H9 (cell line): ENCODE measurements around the gene KHNYN. TPM values are rescaled to one million over a fixed set of nuclear protein-coding genes. Genes with fewer than 3 reads are reported as not detected.

Experiments
- DNase-seq: peaks from one replicate; pipeline ENCODE4 v3.0.0-alpha.2; 2017
- H2AFZ ChIP-seq: one replicate; pipeline ENCODE4 v1.6.1; 2013; ENCODE audit warnings: mild to moderate bottlenecking, low read length, control low read depth, moderate library complexity
- H2AK5ac ChIP-seq: 2 replicates; pipeline ENCODE4 v1.6.1; 2013; ENCODE audit warnings: low read length, control low read depth, mixed read lengths; ENCODE audit not compliant: insufficient read length
- H2BK120ac ChIP-seq: one replicate; pipeline ENCODE4 v1.6.1; 2013; ENCODE audit warnings: low read depth, mild to moderate bottlenecking, low read length, control low read depth, inconsistent platforms; ENCODE audit not compliant: poor library complexity, severe bottlenecking
- H2BK12ac ChIP-seq: 2 replicates; pipeline ENCODE4 v1.6.1; 2013; ENCODE audit warnings: low read length, control low read depth, mixed read lengths, low read depth; ENCODE audit not compliant: insufficient read length
- H2BK15ac ChIP-seq: 2 replicates; pipeline ENCODE4 v1.6.1; 2013; ENCODE audit warnings: low read depth, low read length, control low read depth
- H2BK20ac ChIP-seq: one replicate; pipeline ENCODE4 v1.6.1; 2013; ENCODE audit warnings: low read depth, mild to moderate bottlenecking, low read length, control low read depth, inconsistent platforms; ENCODE audit not compliant: poor library complexity, severe bottlenecking
- H2BK5ac ChIP-seq: 2 replicates; pipeline ENCODE4 v1.6.1; 2013; ENCODE audit warnings: low read length, control low read depth, mixed read lengths; ENCODE audit not compliant: insufficient read length
- H3K14ac ChIP-seq: 2 replicates; pipeline ENCODE4 v1.6.1; 2013; ENCODE audit warnings: low read length, control low read depth; ENCODE audit not compliant: insufficient read depth
- H3K18ac ChIP-seq: 2 replicates; pipeline ENCODE4 v1.6.1; 2013; ENCODE audit warnings: low read depth, mild to moderate bottlenecking, mixed read lengths, low read length, control low read depth; ENCODE audit not compliant: insufficient read length
- H3K23ac ChIP-seq: 2 replicates; pipeline ENCODE4 v1.6.1; 2013; ENCODE audit warnings: low read length, control low read depth, mixed read lengths, low read depth; ENCODE audit not compliant: insufficient read length
- H3K23me2 ChIP-seq: 2 replicates; pipeline ENCODE4 v1.6.1; 2013; ENCODE audit warnings: low read depth, mild to moderate bottlenecking, mixed read lengths, low read length, control low read depth; ENCODE audit not compliant: insufficient read length, poor library complexity, severe bottlenecking
- H3K27ac ChIP-seq: 2 replicates; pipeline ENCODE4 v1.5.1; 2013; ENCODE audit warnings: low read length, control low read depth, mixed read lengths, low read depth; ENCODE audit not compliant: insufficient read length
- H3K27me3 ChIP-seq: 2 replicates; pipeline ENCODE4 v1.6.1; 2013; ENCODE audit warnings: low read length, control low read depth, inconsistent platforms; ENCODE audit not compliant: insufficient read depth
- H3K4ac ChIP-seq: 2 replicates; pipeline ENCODE4 v1.6.1; 2013; ENCODE audit warnings: low read depth, mild to moderate bottlenecking, control low read depth, inconsistent platforms, low read length, moderate library complexity
- H3K4me1 ChIP-seq: 2 replicates; pipeline ENCODE4 v1.6.1; 2013; ENCODE audit warnings: low read length, control low read depth, inconsistent platforms; ENCODE audit not compliant: insufficient read depth
- H3K4me2 ChIP-seq: 2 replicates; pipeline ENCODE4 v1.6.1; 2013; ENCODE audit warnings: low read length, control low read depth, mixed read lengths; ENCODE audit not compliant: insufficient read length, insufficient read depth
- H3K56ac ChIP-seq: 2 replicates; pipeline ENCODE4 v1.6.1; 2013; ENCODE audit warnings: low read depth, mild to moderate bottlenecking, mixed read lengths, low read length, control low read depth; ENCODE audit not compliant: insufficient read length
- H3K79me1 ChIP-seq: 2 replicates; pipeline ENCODE4 v1.6.1; 2013; ENCODE audit warnings: low read depth, mild to moderate bottlenecking, moderate library complexity, low read length, control low read depth, inconsistent platforms; ENCODE audit not compliant: insufficient read depth, poor library complexity, severe bottlenecking
- H3K79me2 ChIP-seq: 2 replicates; pipeline ENCODE4 v1.6.1; 2013; ENCODE audit warnings: low read length, control low read depth, inconsistent platforms; ENCODE audit not compliant: insufficient read depth
- H3K9ac ChIP-seq: 2 replicates; pipeline ENCODE4 v1.6.1; 2013; ENCODE audit warnings: low read length, control low read depth, mixed read lengths; ENCODE audit not compliant: insufficient read length; ENCODE audit errors: extremely low read depth
- H3K9me3 ChIP-seq: one replicate; pipeline ENCODE4 v1.6.1; 2013; ENCODE audit warnings: low read depth, low read length, inconsistent platforms; ENCODE audit not compliant: control insufficient read depth
- H3T11ph ChIP-seq: one replicate; pipeline ENCODE4 v1.6.1; 2013; ENCODE audit warnings: mild to moderate bottlenecking, low read length, control low read depth, inconsistent platforms
- H4K20me1 ChIP-seq: one replicate; pipeline ENCODE4 v1.6.1; 2013; ENCODE audit not compliant: control insufficient read depth, insufficient read length, insufficient read depth
- H4K5ac ChIP-seq: 2 replicates; pipeline ENCODE4 v1.6.1; 2013; ENCODE audit warnings: low read depth, mild to moderate bottlenecking, mixed read lengths, low read length, control low read depth; ENCODE audit not compliant: insufficient read length
- H4K8ac ChIP-seq: replicated peaks from 2 replicates; pipeline ENCODE4 v1.6.1; 2013; ENCODE audit warnings: low read length, control low read depth, mixed read lengths, low read depth; ENCODE audit not compliant: insufficient read length
- H4K91ac ChIP-seq: 2 replicates; pipeline ENCODE4 v1.6.1; 2013; ENCODE audit warnings: low read depth, mild to moderate bottlenecking, moderate library complexity, mixed read lengths, low read length, control low read depth; ENCODE audit not compliant: insufficient read length
- H3K27ac Mint-ChIP-seq, 3 experiments: 2 replicates in 2 of 3; 3 replicates in 1 of 3; pipeline ENCODE4 v1.8.0; 2020 to 2021; ENCODE audit warnings: mixed read lengths in 3 of 3, mild to moderate bottlenecking in 1 of 3, moderate library complexity in 1 of 3
- H3K27me3 Mint-ChIP-seq: 2 replicates; pipeline ENCODE4 v1.8.0; 2021; ENCODE audit warnings: low read depth, mild to moderate bottlenecking, moderate library complexity, mixed read lengths
- H3K36me3 Mint-ChIP-seq, 3 experiments: 2 replicates in 2 of 3; 3 replicates in 1 of 3; pipeline ENCODE4 v1.8.0; 2020 to 2021; ENCODE audit warnings: low read depth in 3 of 3, mixed read lengths in 3 of 3; ENCODE audit not compliant: insufficient read depth in 1 of 3
- H3K4me1 Mint-ChIP-seq, 2 experiments: 2 replicates each; pipeline ENCODE4 v1.8.0; 2020; ENCODE audit warnings: mixed read lengths in 2 of 2
- H3K4me3 Mint-ChIP-seq, 2 experiments: 2 replicates in 1 of 2; 3 replicates in 1 of 2; pipeline ENCODE4 v1.8.0; 2020 to 2021; ENCODE audit warnings: mild to moderate bottlenecking in 2 of 2, mixed read lengths in 2 of 2, moderate library complexity in 1 of 2
- H3K9me3 Mint-ChIP-seq, 2 experiments: 2 replicates in 1 of 2; 3 replicates in 1 of 2; pipeline ENCODE4 v1.8.0; 2020; ENCODE audit warnings: mild to moderate bottlenecking in 2 of 2, mixed read lengths in 2 of 2, moderate library complexity in 1 of 2
- CTCF ChIP-seq: fragments of 200-600 bp; sonication (generic); conservative IDR thresholded peaks from 3 replicates; pipeline ENCODE4 v1.8.0; 2021; ENCODE audit warnings: antibody characterized with exemption, mild to moderate bottlenecking
- WGBS: extraction: QIAGEN DNeasy Blood & Tissue Kit; methylation state at CpG from one replicate; pipeline ENCODE4 v1.1.7; 2013; ENCODE audit warnings: missing lambda C conversion rate, low lambda C conversion rate, mixed read lengths; ENCODE audit not compliant: insufficient read length; ENCODE audit errors: extremely low coverage; 5-methylcytosine and 5-hydroxymethylcytosine counted together
- total RNA-seq: library from RNA; stranded (reverse); gene quantifications from 2 replicates; pipeline ENCODE4 v1.2.1, GENCODE V29; 2021

The KHNYN gene
- total RNA-seq, 1 experiment from 2014 or later: 30.0 TPM

- H2AK5ac ChIP-seq: no peak overlapping the region
- no peak overlapping the region for H4K8ac ChIP-seq
- Mint-ChIP-seq H3K27ac (no peak overlapping the region), H3K4me1 (peaks cover 15 to 16% of the 10 kb centered on the region in 2 experiments), H3K9me3 (no peaks in the 10 kb centered on the region), H3K36me3 (no peaks in the 10 kb centered on the region), H3K4me3 (no peak overlapping the region), H3K27me3 (peaks cover 4% of the 10 kb centered on the region)
- H2BK5ac ChIP-seq: no peak overlapping the region
- no peak for TF ChIP-seq CTCF
- H3K14ac ChIP-seq: no peak overlapping the region
- H3K27ac ChIP-seq: no peak overlapping the region
- H3K4ac ChIP-seq: no peak overlapping the region
- H3T11ph ChIP-seq: no peak overlapping the region
- no peaks in the 10 kb centered on the region; the same call in 1 of the 2 replicates for H3K79me2 ChIP-seq
- no peak overlapping the region for H4K91ac ChIP-seq
- H2BK15ac ChIP-seq: no peak overlapping the region
- WGBS: no CpG with 5 or more reads among the region's 4 CpGs
- no peaks in the 10 kb centered on the region for H3K79me1 ChIP-seq
- no peaks in the 10 kb centered on the region for H3K9me3 ChIP-seq
- no peaks in the 10 kb centered on the region for H4K20me1 ChIP-seq
- H2BK120ac ChIP-seq: no peak overlapping the region
- no peak overlapping the region for H3K56ac ChIP-seq
- H2BK12ac ChIP-seq: no peak overlapping the region
- no peaks in the 10 kb centered on the region for H3K23me2 ChIP-seq
- H3K4me1 ChIP-seq: 0 out of 2 replicates have a peak, but pooled peaks cover 1% of the 10 kb centered on the region
- no peak overlapping the region for H4K5ac ChIP-seq
- H2AFZ ChIP-seq: no peak overlapping the region
- no peak overlapping the region for H3K23ac ChIP-seq
- H2BK20ac ChIP-seq: no peak overlapping the region
- no peak overlapping the region for H3K18ac ChIP-seq
- no peaks in the 10 kb centered on the region for H3K27me3 ChIP-seq
- no peak overlapping the region for H3K9ac ChIP-seq
- H3K4me2 ChIP-seq: no peak overlapping the region
- no peak for DNase-seq
Measured at GRCh38 chr14:24385524-24385923, 44.2 kb upstream of the KHNYN start.
